ENCODE data around the gene HMGB4.

GRCh38 chr1:33823401-33823800, 40.5 kb upstream of the HMGB4 start:
- TF ChIP-seq, protein P1, sequence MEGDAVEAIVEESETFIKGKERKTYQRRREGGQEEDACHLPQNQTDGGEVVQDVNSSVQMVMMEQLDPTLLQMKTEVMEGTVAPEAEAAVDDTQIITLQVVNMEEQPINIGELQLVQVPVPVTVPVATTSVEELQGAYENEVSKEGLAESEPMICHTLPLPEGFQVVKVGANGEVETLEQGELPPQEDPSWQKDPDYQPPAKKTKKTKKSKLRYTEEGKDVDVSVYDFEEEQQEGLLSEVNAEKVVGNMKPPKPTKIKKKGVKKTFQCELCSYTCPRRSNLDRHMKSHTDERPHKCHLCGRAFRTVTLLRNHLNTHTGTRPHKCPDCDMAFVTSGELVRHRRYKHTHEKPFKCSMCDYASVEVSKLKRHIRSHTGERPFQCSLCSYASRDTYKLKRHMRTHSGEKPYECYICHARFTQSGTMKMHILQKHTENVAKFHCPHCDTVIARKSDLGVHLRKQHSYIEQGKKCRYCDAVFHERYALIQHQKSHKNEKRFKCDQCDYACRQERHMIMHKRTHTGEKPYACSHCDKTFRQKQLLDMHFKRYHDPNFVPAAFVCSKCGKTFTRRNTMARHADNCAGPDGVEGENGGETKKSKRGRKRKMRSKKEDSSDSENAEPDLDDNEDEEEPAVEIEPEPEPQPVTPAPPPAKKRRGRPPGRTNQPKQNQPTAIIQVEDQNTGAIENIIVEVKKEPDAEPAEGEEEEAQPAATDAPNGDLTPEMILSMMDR (IDR thresholded peaks at IDR 0.05; ENCODE audit: insufficient read depth, low read length) = no peak
- TF ChIP-seq POLR2AphosphoS5 (IDR thresholded peaks at IDR 0.05; ENCODE audit: low read depth) = no peak
